Epithelial cell of esophagus (primary cell): ENCODE results near the gene PCDH15.

Source experiments
- DNase-seq: peaks from one replicate; pipeline ENCODE4 v3.0.0; 2010; ENCODE audit warnings: low read depth
- H3K4me3 ChIP-seq: 2 replicates; pipeline ENCODE4 v1.5.1; 2011; ENCODE audit warnings: mild to moderate bottlenecking, low read length, control low read depth
- TF ChIP-seq, protein P1 (sequence below): IDR thresholded peaks from 2 replicates; pipeline ENCODE4 v1.5.1; 2011; ENCODE audit warnings: low read depth, mild to moderate bottlenecking, low read length, control low read depth, inconsistent platforms; ENCODE audit not compliant: insufficient read depth; ENCODE audit errors: missing control alignments

PCDH15 gene

DNA sequence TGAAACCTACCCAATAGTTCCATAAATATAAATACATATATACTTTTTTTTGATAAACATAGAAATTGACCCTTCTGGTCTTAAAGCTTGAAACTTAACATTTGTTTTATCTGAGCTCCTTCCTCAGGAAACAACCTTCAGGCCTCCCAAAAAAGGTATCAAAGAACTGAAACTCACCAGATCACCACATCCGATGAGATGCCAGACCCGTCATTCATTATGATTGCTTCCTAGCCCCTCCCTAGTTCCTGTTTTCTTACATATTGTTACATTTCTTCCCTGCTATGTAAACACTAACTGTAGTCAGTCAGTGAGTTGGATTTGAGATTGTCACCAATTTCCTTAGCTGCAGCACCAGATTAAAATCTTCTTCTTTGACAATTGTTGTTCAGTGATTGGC, 663.6 kb downstream of the PCDH15 start:
- H3K4me3 ChIP-seq = no peak overlapping the region
- TF ChIP-seq, protein P1, sequence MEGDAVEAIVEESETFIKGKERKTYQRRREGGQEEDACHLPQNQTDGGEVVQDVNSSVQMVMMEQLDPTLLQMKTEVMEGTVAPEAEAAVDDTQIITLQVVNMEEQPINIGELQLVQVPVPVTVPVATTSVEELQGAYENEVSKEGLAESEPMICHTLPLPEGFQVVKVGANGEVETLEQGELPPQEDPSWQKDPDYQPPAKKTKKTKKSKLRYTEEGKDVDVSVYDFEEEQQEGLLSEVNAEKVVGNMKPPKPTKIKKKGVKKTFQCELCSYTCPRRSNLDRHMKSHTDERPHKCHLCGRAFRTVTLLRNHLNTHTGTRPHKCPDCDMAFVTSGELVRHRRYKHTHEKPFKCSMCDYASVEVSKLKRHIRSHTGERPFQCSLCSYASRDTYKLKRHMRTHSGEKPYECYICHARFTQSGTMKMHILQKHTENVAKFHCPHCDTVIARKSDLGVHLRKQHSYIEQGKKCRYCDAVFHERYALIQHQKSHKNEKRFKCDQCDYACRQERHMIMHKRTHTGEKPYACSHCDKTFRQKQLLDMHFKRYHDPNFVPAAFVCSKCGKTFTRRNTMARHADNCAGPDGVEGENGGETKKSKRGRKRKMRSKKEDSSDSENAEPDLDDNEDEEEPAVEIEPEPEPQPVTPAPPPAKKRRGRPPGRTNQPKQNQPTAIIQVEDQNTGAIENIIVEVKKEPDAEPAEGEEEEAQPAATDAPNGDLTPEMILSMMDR = no peak
- DNase-seq = no peak

DNA sequence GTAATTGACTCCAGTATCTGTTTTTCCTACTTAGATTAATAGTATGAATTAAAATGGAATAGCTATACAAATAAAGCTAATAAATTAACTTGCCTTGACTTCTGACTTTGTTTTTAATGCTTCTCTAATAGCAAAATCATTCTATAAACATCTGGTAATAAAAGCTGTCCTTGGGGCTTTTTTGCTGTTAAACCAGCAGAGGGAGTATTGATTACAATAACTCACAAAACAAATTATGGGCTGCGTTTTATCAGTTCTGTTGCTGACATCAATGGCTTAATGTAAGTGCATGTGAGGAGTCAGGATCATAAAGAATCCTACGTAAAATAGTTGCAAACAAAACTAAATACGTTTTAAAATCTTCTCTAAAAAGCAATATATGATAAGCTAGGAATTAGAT, 667.8 kb downstream of the PCDH15 start:
- H3K4me3 ChIP-seq = no peak overlapping the region
- TF ChIP-seq, protein P1 = peak; percentile 48
- peak; percentile 4 for DNase-seq

DNA sequence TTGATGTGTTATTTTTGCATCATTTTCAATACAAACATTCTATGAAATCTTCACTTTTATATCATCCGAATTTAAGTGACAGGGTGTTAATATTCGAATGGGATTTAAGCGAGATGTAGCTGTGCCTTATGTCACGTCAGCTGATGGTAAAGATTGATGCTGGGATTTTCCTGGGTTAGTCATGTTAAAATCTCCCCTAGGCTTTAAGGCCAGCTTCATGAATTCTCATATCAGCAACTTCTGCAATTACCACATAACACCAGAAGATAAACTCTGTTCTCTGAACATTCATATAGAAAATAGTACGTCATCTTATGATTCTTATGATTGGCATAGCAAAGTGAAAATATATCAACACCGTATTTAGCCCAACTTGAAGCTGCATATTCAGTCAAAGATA, 669.2 kb downstream of the PCDH15 start:
- TF ChIP-seq, protein P1 = no peak
- no peak for DNase-seq
- H3K4me3 ChIP-seq = no peak overlapping the region

DNA sequence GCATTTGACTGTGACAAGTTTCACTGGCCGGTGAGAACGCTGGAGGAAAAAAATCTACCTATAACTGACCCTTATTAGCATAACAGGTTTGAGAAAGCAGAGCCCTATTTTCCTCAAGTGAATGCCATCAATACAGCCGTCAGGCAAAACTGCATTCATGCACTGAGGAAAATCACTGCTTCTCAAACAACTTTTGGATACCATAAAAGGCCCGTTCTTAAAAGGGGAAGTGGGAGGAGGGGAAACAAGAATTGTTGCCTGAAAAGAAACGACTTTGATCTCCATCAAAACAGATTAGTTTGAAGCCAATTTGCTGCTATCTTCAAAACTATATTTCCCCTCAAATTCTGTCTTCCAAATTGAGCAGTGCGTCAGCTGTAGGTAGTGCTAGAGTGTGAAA, 670.6 kb downstream of the PCDH15 start:
- DNase-seq = no peak
- TF ChIP-seq, protein P1 = no peak
- no peak overlapping the region for H3K4me3 ChIP-seq

DNA sequence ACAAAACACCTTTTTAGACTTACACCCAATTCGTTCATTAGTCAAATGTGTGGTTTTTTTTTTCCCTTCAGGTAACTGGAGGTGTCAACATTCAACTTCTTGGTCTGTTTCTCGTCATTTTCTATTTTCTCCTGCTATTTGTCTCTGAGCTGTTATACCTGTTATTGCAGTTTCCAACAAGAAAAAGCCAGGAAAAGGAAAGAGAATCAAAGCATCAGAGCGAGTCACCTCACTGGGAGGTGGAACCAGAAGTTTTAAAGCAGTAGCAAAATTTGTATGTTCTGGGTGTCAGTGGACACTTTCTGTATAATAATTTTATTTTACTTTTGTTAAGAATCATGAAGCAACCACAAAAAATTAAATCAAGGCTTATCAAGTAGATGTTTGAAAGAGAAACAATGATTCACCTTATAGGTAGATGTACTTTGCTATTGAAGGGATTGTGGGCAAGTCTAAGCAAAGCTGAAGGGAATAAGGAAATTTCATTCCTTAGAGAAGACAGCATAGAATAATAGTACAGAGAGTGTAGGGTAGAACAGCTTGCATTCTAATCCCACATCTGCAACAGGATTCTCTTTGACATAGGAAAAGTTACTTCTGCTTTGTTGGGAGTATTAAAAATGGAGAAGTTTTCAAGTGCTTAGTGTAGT, 675.8 kb downstream of the PCDH15 start:
- TF ChIP-seq, protein P1 = no peak
- H3K4me3 ChIP-seq = no peak overlapping the region
- peak; percentile 58 for DNase-seq

DNA sequence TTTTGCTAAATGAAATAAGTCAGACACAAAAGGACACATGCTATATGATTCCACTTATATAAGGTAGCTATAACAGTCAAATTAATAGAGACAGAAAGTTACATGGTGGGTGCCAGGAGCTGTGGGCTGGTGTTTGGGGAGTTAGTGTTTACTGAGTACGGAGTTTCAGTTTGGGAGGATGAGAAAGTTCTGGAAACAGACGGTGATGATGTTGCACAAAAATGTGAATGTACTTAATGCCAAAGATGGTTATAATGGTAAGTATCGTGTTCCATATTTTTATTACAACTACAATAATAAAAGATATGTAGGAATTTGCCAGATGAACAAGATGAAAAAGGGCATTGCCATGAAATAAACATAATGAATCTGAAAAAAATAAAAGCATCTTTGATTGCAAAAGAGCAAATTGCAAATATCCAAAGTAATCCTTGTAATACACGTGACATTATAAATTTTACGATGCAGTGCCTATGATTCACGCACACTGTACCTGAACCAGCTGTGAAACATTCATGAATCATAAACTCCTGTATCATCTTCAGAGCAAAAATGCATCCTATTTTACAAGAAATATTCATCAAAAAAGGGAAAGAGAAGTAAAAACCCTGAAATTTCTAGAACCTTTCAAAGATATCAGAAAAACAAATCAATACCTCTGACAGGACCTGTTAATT, 676.7 kb downstream of the PCDH15 start:
- peak; percentile 74 for DNase-seq
- TF ChIP-seq, protein P1 = no peak
- H3K4me3 ChIP-seq = no peak overlapping the region

DNA sequence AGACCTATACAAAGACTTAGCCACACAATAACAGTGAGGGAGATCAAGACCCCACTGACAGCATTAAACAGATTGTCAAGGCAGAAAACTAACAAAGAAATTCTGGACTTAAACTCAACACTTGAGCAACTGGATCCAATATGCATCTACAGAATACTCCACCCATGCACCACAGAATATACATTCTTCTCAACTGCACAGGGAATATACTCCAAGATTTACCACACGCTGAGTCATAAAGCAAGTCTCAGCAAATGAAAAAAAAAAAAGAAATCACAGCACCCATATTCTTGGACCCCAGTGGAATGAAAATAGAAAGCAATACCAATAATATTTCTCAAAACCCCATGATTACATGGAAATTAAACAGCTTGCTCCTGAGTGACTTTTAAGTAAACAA, 680.2 kb downstream of the PCDH15 start:
- H3K4me3 ChIP-seq = no peak overlapping the region
- TF ChIP-seq, protein P1 = no peak
- peak; percentile 37 for DNase-seq
